NOMO-1 treated with dmso at 0.1 percent for 144 hours (cell line): ENCODE results near the gene CARMIL3.
A peak's percentile ranks its signal among the peaks of the same experiment; 100 is the strongest.

Experiments
- DNase-seq: peaks from one replicate; lab custom pipeline; 2025; ENCODE audit not compliant: unreplicated experiment; lab: John Stamatoyannopoulos, UW

The CARMIL3 gene

GRCh38 chr14:24074625-24075484, 23.0 kb downstream of the CARMIL3 start:
- DNase-seq, result no peak

- DNase-seq, result no peak
Measured at GRCh38 chr14:24075485-24076301, 23.9 kb downstream of the CARMIL3 start.

GRCh38 chr14:24076302-24076601, 24.4 kb downstream of the CARMIL3 start:
- DNase-seq, result no peak

- DNase-seq, result no peak
Measured at GRCh38 chr14:24077086-24077485, 25.3 kb downstream of the CARMIL3 start.

GRCh38 chr14:24078146-24078545, 26.3 kb downstream of the CARMIL3 start:
- no peak for DNase-seq

GRCh38 chr14:24079491-24080141, 27.8 kb downstream of the CARMIL3 start:
- DNase-seq, result no peak

GRCh38 chr14:24080142-24080530, 28.3 kb downstream of the CARMIL3 start:
- DNase-seq, result no peak

GRCh38 chr14:24080888-24081738, 29.3 kb downstream of the CARMIL3 start:
- peak; percentile 15 for DNase-seq

- DNase-seq, result no peak
Measured at GRCh38 chr14:24081739-24082211, 30.0 kb downstream of the CARMIL3 start.

- DNase-seq, result no peak
Measured at GRCh38 chr14:24082411-24083080, 30.7 kb downstream of the CARMIL3 start.

GRCh38 chr14:24083462-24083861, 31.7 kb downstream of the CARMIL3 start:
- no peak for DNase-seq

GRCh38 chr14:24084440-24084839, 32.6 kb downstream of the CARMIL3 start:
- no peak for DNase-seq

GRCh38 chr14:24085215-24085614, 33.4 kb downstream of the CARMIL3 start:
- no peak for DNase-seq

GRCh38 chr14:24086193-24086955, 34.6 kb downstream of the CARMIL3 start:
- no peak for DNase-seq

- no peak for DNase-seq
Measured at GRCh38 chr14:24087004-24087403, 35.2 kb downstream of the CARMIL3 start.

- DNase-seq, result no peak
Measured at GRCh38 chr14:24088095-24088494, 36.3 kb downstream of the CARMIL3 start.

- DNase-seq, result no peak
Measured at GRCh38 chr14:24089890-24090289, 38.1 kb downstream of the CARMIL3 start.

- no peak for DNase-seq
Measured at GRCh38 chr14:24092110-24092504, 40.3 kb downstream of the CARMIL3 start.

- DNase-seq, result no peak
Measured at GRCh38 chr14:24092505-24093206, 40.8 kb downstream of the CARMIL3 start.
